Activated naive CD8-positive, alpha-beta T cell treated with anti-CD3 and anti-CD28 coated beads, Interleukin-2, amount 10 ng/mL, durations not matched to agents 7 days and 5 days (primary cell): ENCODE data around the gene BRI3. TPM values are rescaled to one million over a fixed set of nuclear protein-coding genes. Genes with fewer than 3 reads are reported as not detected.
"Not testable (repeated sequence)": the region's sequence is repeated elsewhere in the genome, so short reads cannot be mapped to it uniquely, and the experiment has no call there.

Source experiments
- ATAC-seq: fragments of 150-1000 bp; cut with Tn5 transposase; one replicate; pipeline ENCODE4 v1.10.0; 2021; ENCODE audit warnings: low read depth, moderate library complexity
- POLR2A ChIA-PET: fragments of 350-600 bp; sonication (Branson Sonifier 250); formaldehyde crosslinking; loops from one replicate; lab custom pipeline; 2021; ENCODE audit warnings: antibody characterized with exemption; lab: Charles Lee
- DNase-seq: peaks from one replicate; pipeline ENCODE4 v3.0.0; 2021
- H3K27ac Mint-ChIP-seq: one replicate; pipeline ENCODE4 v1.8.0; 2022; ENCODE audit warnings: mild to moderate bottlenecking, mixed read lengths
- H3K27me3 Mint-ChIP-seq: one replicate; pipeline ENCODE4 v1.8.0; 2022; ENCODE audit warnings: mild to moderate bottlenecking, moderate library complexity, mixed read lengths
- H3K36me3 Mint-ChIP-seq: one replicate; pipeline ENCODE4 v1.8.0; 2021; ENCODE audit warnings: mild to moderate bottlenecking, mixed read lengths
- H3K4me1 Mint-ChIP-seq: one replicate; pipeline ENCODE4 v1.8.0; 2021; ENCODE audit warnings: mixed read lengths
- H3K4me3 Mint-ChIP-seq: one replicate; pipeline ENCODE4 v1.8.0; 2022; ENCODE audit warnings: mild to moderate bottlenecking, moderate library complexity, mixed read lengths
- H3K9me3 Mint-ChIP-seq: one replicate; pipeline ENCODE4 v1.8.0; 2021; ENCODE audit warnings: mixed read lengths
- total RNA-seq, 2 experiments: library from RNA; stranded (reverse); gene quantifications; one replicate each; pipeline ENCODE4 v1.2.3, GENCODE V29; 2021

Gene BRI3
- total RNA-seq, 2 experiments from 2014 or later: 53.6 to 55.3 TPM

DNA sequence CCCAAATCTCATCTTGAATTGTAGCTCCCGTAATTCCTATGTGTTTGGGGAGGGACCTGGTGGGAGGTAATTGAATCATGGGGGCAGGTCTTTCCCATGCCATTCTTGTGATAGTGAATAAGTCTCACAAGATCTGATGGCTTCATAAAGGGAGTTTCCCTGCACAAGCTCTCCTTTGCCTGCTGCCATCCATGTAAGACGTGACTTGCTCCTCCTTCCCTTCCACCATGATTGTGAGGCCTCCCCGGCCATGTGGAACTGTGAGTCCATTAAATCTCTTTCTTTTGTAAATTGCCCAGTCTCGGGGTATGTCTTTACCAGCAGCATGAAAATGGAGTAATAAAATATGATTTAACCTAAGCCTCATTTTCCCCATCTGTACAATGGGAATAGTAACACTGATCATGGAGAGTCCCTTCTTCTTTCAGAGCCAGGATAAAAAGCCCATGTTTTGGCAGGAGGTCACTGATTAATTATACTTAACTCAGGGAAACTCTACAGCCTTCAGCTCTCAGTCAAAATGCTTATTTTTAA lies 34.6 kb downstream of the BRI3 start:
- ATAC-seq, DNase-seq, POLR2A ChIA-PET, H3K9me3 Mint-ChIP-seq, H3K4me1 Mint-ChIP-seq, H3K4me3 Mint-ChIP-seq, H3K27me3 Mint-ChIP-seq, H3K36me3 Mint-ChIP-seq, H3K27ac Mint-ChIP-seq: not testable (repeated sequence)

GRCh38 chr7:98317366-98318040 lies 36.0 kb downstream of the BRI3 start:
- Mint-ChIP-seq H3K36me3 (no peaks in the 10 kb centered on the region), H3K4me3 (no peak overlapping the region), H3K27ac (no peak overlapping the region), H3K9me3 (peaks cover 4% of the 10 kb centered on the region), H3K4me1 (no peaks in the 10 kb centered on the region), H3K27me3 (no peaks in the 10 kb centered on the region)
- POLR2A ChIA-PET: no interaction called here
- ATAC-seq (no peak), DNase-seq (no peak)

- H3K27me3 Mint-ChIP-seq: peaks cover 4% of the 10 kb centered on the region
- peak overlapping the region; percentile 40 for H3K27ac Mint-ChIP-seq
- POLR2A ChIA-PET: no interaction called here
- no peaks in the 10 kb centered on the region for H3K4me1 Mint-ChIP-seq
- H3K36me3 Mint-ChIP-seq: no peaks in the 10 kb centered on the region
- peaks cover 4% of the 10 kb centered on the region for H3K9me3 Mint-ChIP-seq
- H3K4me3 Mint-ChIP-seq: no peak overlapping the region
- DNase-seq (no peak), ATAC-seq (no peak)
Observed at GRCh38 chr7:98319176-98319575, 37.7 kb downstream of the BRI3 start.

- no peaks in the 10 kb centered on the region for H3K4me1 Mint-ChIP-seq
Observed at GRCh38 chr7:98321301-98321700, 39.8 kb downstream of the BRI3 start.

DNA sequence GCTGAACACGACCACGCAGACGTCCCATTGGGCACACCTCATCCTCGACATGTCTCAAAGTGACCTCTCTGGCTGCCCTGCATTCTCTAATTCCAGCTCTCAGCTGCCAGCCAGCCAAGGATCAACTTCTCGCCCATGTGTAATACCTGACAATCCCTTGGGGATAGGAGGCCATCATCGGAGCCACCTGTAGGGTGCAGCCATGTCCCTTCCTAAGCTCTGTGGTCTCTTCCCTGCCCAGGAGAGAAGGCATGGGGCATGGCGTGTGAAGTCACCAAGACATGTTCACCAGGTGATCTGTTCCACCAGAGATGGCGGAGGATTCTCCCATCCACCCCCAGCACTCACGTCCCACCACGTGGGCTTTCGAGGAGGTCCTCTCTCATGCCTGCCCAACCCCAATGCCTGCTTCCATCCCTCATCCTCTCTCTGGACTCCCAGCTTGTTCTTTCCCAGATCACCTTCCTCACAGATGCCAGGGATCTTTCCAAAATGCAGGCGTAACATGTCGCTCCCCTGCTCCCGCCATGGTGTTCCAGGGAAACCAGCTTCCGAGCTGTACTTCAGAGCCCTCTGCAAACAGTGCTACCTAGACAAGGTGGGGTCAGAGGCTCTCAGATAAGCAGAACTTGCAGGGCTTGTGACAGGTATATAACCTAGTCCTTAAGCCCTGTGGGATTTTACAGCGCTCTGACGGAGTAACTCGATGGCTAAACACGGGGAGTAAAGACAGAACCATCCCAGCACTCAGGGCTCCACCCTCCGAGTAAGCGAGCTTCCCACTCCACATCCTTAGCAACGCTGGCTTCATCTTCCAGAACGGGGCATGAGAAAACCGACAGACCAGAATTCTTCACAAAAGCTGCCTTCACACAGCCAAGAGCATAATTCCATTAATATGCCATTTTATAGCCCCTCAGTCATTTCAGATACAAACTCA lies 41.1 kb downstream of the BRI3 start:
- Mint-ChIP-seq H3K27me3 (peaks cover 7% of the 10 kb centered on the region), H3K36me3 (no peaks in the 10 kb centered on the region), H3K4me1 (no peaks in the 10 kb centered on the region), H3K4me3 (no peak overlapping the region), H3K27ac (no peak overlapping the region), H3K9me3 (peaks cover 3% of the 10 kb centered on the region)
- DNase-seq (no peak), ATAC-seq (no peak)
- POLR2A ChIA-PET: no interaction called here

More at GRCh38 chr7:98321301-98321700, 39.8 kb downstream of the BRI3 start:
- Mint-ChIP-seq H3K9me3 (peaks cover 4% of the 10 kb centered on the region), H3K27me3 (peaks cover 7% of the 10 kb centered on the region), H3K27ac (no peak overlapping the region), H3K4me3 (no peak overlapping the region), H3K36me3 (no peaks in the 10 kb centered on the region)
- DNase-seq (no peak), ATAC-seq (no peak)
- POLR2A ChIA-PET: no interaction called here

GRCh38 chr7:98323597-98324322 lies 42.3 kb downstream of the BRI3 start:
- no peak for DNase-seq
- Mint-ChIP-seq H3K4me3 (no peak overlapping the region), H3K27me3 (peaks cover 7% of the 10 kb centered on the region), H3K9me3 (no peaks in the 10 kb centered on the region), H3K4me1 (no peaks in the 10 kb centered on the region), H3K27ac (no peak overlapping the region), H3K36me3 (no peaks in the 10 kb centered on the region)
- POLR2A ChIA-PET: no interaction called here
- no peak for ATAC-seq

DNA sequence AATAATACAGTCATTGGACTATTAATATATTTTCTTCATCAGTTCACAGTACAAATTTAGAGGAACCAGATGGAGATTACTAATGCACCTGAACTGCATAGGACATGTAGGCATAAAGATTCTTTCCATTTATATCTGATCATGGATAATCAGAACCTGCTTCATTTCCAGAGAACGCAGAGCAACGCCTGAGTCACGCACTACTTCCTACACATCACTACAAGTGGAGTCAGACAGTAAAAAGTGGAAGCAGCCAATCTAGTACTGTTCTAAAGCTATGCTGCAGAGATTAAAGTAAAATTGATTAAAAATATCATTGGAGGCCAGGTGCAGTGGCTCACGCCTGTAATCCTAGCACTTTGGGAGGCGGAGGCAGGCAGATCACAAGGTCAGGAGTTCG lies 43.3 kb downstream of the BRI3 start:
- Mint-ChIP-seq H3K4me1 (no peaks in the 10 kb centered on the region), H3K27me3 (peaks cover 7% of the 10 kb centered on the region), H3K9me3 (no peaks in the 10 kb centered on the region), H3K36me3 (no peaks in the 10 kb centered on the region), H3K4me3 (no peak overlapping the region), H3K27ac (no peak overlapping the region)
- POLR2A ChIA-PET: no interaction called here
- ATAC-seq (no peak), DNase-seq (no peak)

GRCh38 chr7:98329100-98329790 lies 47.8 kb downstream of the BRI3 start:
- H3K4me1 Mint-ChIP-seq: no peaks in the 10 kb centered on the region
- no peak overlapping the region for H3K4me3 Mint-ChIP-seq
- ATAC-seq (no peak), DNase-seq (no peak)
- H3K36me3 Mint-ChIP-seq: no peaks in the 10 kb centered on the region
- POLR2A ChIA-PET: no interaction called here
- H3K27ac Mint-ChIP-seq: no peak overlapping the region
- peaks cover 3% of the 10 kb centered on the region for H3K9me3 Mint-ChIP-seq
- peaks cover 3% of the 10 kb centered on the region for H3K27me3 Mint-ChIP-seq

DNA sequence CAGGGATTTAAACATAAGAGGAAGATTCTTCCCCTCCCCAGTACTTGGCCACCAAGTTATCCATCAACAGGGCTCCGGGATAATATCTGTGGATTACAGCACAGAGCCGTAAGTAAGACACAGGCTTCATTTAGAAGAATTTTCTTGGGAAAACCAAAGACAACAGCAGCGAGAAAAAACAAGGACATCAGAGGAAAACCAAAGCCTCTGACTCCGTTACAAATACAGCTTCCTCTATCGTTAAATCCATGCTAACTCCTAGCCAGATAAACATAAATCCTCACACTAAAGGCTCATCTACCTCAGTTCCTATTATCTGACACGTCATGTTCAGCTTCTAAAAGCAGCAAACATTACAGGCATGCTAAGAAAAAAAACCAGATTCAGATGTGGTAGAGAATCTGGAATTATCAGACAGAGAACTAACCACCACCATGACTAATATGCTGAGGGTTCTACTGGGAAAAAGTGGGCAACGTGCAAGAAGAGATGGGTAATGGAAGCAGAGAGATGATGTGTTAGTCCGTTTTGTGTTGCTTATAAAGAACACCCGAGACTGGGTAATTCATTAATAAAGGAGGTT lies 48.4 kb downstream of the BRI3 start:
- DNase-seq: no peak
- POLR2A ChIA-PET: no interaction called here
- peaks cover 3% of the 10 kb centered on the region for H3K27me3 Mint-ChIP-seq
- no peaks in the 10 kb centered on the region for H3K36me3 Mint-ChIP-seq
- no peak overlapping the region for H3K27ac Mint-ChIP-seq
- no peak for ATAC-seq
- H3K9me3 Mint-ChIP-seq: peaks cover 3% of the 10 kb centered on the region
- H3K4me3 Mint-ChIP-seq: no peak overlapping the region
- no peaks in the 10 kb centered on the region for H3K4me1 Mint-ChIP-seq

DNA sequence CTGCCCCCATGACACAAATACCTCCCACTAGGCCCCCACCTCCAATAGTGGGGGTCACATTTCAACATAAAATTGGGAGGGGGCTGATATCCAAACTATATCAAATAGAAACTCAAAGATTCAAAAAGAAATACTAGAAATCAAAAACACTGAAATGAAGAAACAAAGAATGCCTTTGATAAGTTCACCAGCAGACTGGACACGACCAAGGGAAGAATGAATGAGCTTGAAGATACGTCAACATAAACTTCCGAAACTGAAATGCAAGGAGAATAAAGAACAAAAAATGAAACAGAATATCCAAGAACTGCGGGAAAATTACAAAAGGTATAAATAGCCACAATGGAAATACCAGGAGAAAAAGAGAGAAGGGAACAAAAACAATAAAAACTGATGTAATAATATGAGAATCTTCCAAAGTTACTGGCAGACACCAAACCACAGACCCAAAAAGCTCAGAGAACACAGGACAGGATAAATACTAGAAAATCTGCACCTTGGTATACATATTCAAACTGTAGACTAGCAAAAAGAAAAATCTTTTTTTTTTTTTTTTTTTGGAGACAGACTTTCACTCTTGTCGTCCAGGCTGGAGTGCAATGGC lies 49.5 kb downstream of the BRI3 start:
- H3K9me3 Mint-ChIP-seq: peaks cover 3% of the 10 kb centered on the region
- ATAC-seq: no peak
- no peaks in the 10 kb centered on the region for H3K27me3 Mint-ChIP-seq
- H3K27ac Mint-ChIP-seq: no peak overlapping the region
- H3K4me3 Mint-ChIP-seq: no peak overlapping the region
- POLR2A ChIA-PET: interaction anchor here (0.7 kb wide), 1 partner anchor 64 kb away, joined by 4 read pairs; no protein-coding TSS in a partner anchor
- H3K36me3 Mint-ChIP-seq: no peaks in the 10 kb centered on the region
- no peaks in the 10 kb centered on the region for H3K4me1 Mint-ChIP-seq
- no peak for DNase-seq

- DNase-seq: no peak
- H3K36me3 Mint-ChIP-seq: no peaks in the 10 kb centered on the region
- ATAC-seq: no peak
- H3K4me1 Mint-ChIP-seq: no peaks in the 10 kb centered on the region
- H3K9me3 Mint-ChIP-seq: peaks cover 3% of the 10 kb centered on the region
- no peak overlapping the region for H3K27ac Mint-ChIP-seq
- H3K4me3 Mint-ChIP-seq: no peak overlapping the region
- POLR2A ChIA-PET: no interaction called here
- no peaks in the 10 kb centered on the region for H3K27me3 Mint-ChIP-seq
Observed at GRCh38 chr7:98334081-98334480, 52.6 kb downstream of the BRI3 start.

GRCh38 chr7:98335411-98335977 lies 54.0 kb downstream of the BRI3 start:
- H3K27me3 Mint-ChIP-seq: no peaks in the 10 kb centered on the region
- ATAC-seq (no peak), DNase-seq (no peak)
- H3K4me3 Mint-ChIP-seq: no peak overlapping the region
- POLR2A ChIA-PET: no interaction called here
- no peak overlapping the region for H3K27ac Mint-ChIP-seq
- H3K9me3 Mint-ChIP-seq: peaks cover 8% of the 10 kb centered on the region
- H3K4me1 Mint-ChIP-seq: no peaks in the 10 kb centered on the region
- no peaks in the 10 kb centered on the region for H3K36me3 Mint-ChIP-seq
